IMR-90 (cell line): ENCODE results near the gene FHIP1A. TPM values are rescaled to one million over a fixed set of nuclear protein-coding genes. Genes with fewer than 3 reads are reported as not detected.

Source experiments
- ATAC-seq: fragments of 200-7000 bp; cut with Tn5 transposase; 2 replicates; pipeline ENCODE4 v1.9.1; 2020; ENCODE audit warnings: low read depth, mild to moderate bottlenecking, moderate library complexity
- BruUV-seq: library from RNA; stranded (reverse); fragments of 400-500 nt; replicated peaks from 2 replicates; lab custom pipeline; 2021; lab: Mats Ljungman, UMichigan
- CTCF ChIA-PET: fragments of 300-600 bp; formaldehyde crosslinking; extraction: SDS; loops from one replicate; lab custom pipeline; 2021; ENCODE audit warnings: antibody characterized with exemption; lab: Yijun Ruan, JAX
- POLR2A ChIA-PET: fragments of 300-600 bp; sonication (Branson Sonifier 250); formaldehyde crosslinking; loops from one replicate; lab custom pipeline; 2022; ENCODE audit warnings: antibody characterized with exemption; ENCODE audit not compliant: unreplicated experiment; lab: Charles Lee
- DNase-seq: peaks from one replicate; pipeline ENCODE4 v3.0.0; 2013
- H2AFZ ChIP-seq: replicated peaks from 2 replicates; pipeline ENCODE3; 2013; ENCODE audit warnings: low read length, mild to moderate bottlenecking; ENCODE audit not compliant: poor library complexity
- H2AK5ac ChIP-seq: 2 replicates; pipeline ENCODE4 v1.6.1; 2013; ENCODE audit warnings: low read depth, low read length, inconsistent platforms
- H2AK9ac ChIP-seq: replicated peaks from 2 replicates; pipeline ENCODE3; 2013; ENCODE audit warnings: mild to moderate bottlenecking, low read depth, low read length, moderate library complexity; ENCODE audit not compliant: poor library complexity
- H2BK120ac ChIP-seq: 2 replicates; pipeline ENCODE4 v1.6.1; 2013; ENCODE audit warnings: low read depth, low read length, inconsistent platforms
- H2BK15ac ChIP-seq: 3 replicates; pipeline ENCODE4 v1.6.1; 2013; ENCODE audit warnings: low read depth, low read length, inconsistent platforms
- H2BK20ac ChIP-seq: 2 replicates; pipeline ENCODE4 v1.6.1; 2013; ENCODE audit warnings: low read depth, mild to moderate bottlenecking, inconsistent platforms, low read length, moderate library complexity
- H2BK5ac ChIP-seq: 2 replicates; pipeline ENCODE4 v1.6.1; 2013; ENCODE audit warnings: mild to moderate bottlenecking, low read depth, low read length, inconsistent platforms; ENCODE audit not compliant: poor library complexity, severe bottlenecking
- H3K14ac ChIP-seq: replicated peaks from 2 replicates; pipeline ENCODE4 v1.6.1; 2013; ENCODE audit warnings: low read depth, low read length, inconsistent platforms
- H3K18ac ChIP-seq: 2 replicates; pipeline ENCODE4 v1.6.1; 2013; ENCODE audit warnings: low read depth, low read length, control low read depth
- H3K23ac ChIP-seq: 2 replicates; pipeline ENCODE4 v1.6.1; 2013; ENCODE audit warnings: low read depth, low read length, inconsistent platforms
- H3K27ac ChIP-seq: 2 replicates; pipeline ENCODE4 v1.5.1; 2013; ENCODE audit warnings: mild to moderate bottlenecking, control low read depth, low read length; ENCODE audit not compliant: insufficient read depth
- H3K27me3 ChIP-seq: 2 replicates; pipeline ENCODE4 v1.6.1; 2013; ENCODE audit warnings: low read length; ENCODE audit not compliant: control insufficient read depth, insufficient read depth
- H3K36me3 ChIP-seq: 2 replicates; pipeline ENCODE4 v1.6.1; 2013; ENCODE audit warnings: low read length, mixed read lengths; ENCODE audit not compliant: control insufficient read depth, insufficient read depth
- H3K4ac ChIP-seq: 2 replicates; pipeline ENCODE4 v1.6.1; 2013; ENCODE audit warnings: low read depth, low read length, inconsistent platforms
- H3K4me1 ChIP-seq: 2 replicates; pipeline ENCODE4 v1.6.1; 2013; ENCODE audit warnings: low read length, mixed read lengths; ENCODE audit not compliant: control insufficient read depth, insufficient read depth
- H3K4me2 ChIP-seq: 2 replicates; pipeline ENCODE4 v1.6.1; 2013; ENCODE audit warnings: low read depth, mild to moderate bottlenecking, control low read depth, low read length, moderate library complexity
- H3K4me3 ChIP-seq: 2 replicates; pipeline ENCODE4 v1.5.1; 2013; ENCODE audit warnings: low read depth, mild to moderate bottlenecking, control low read depth, low read length, moderate library complexity; ENCODE audit not compliant: insufficient read depth
- H3K56ac ChIP-seq: 2 replicates; pipeline ENCODE4 v1.6.1; 2013; ENCODE audit warnings: low read length, inconsistent platforms; ENCODE audit not compliant: insufficient read depth; ENCODE audit errors: extremely low read depth
- H3K79me1 ChIP-seq, 2 experiments: 2 replicates each; pipeline ENCODE4 v1.6.1; 2013; ENCODE audit warnings: low read length in 2 of 2, inconsistent platforms in 1 of 2, low read depth in 1 of 2
- H3K9ac ChIP-seq: 2 replicates; pipeline ENCODE4 v1.6.1; 2013; ENCODE audit warnings: low read depth, low read length, control low read depth
- H3K9me1 ChIP-seq: 2 replicates; pipeline ENCODE4 v1.6.1; 2013; ENCODE audit warnings: low read length, inconsistent platforms; ENCODE audit not compliant: insufficient read depth
- H3K9me3 ChIP-seq: 2 replicates; pipeline ENCODE4 v1.6.1; 2013; ENCODE audit warnings: low read length; ENCODE audit not compliant: control insufficient read depth, insufficient read depth
- H4K20me1 ChIP-seq: 2 replicates; pipeline ENCODE4 v1.6.1; 2013; ENCODE audit warnings: low read length, inconsistent platforms; ENCODE audit not compliant: insufficient read depth
- H4K5ac ChIP-seq: 2 replicates; pipeline ENCODE4 v1.6.1; 2013; ENCODE audit warnings: mild to moderate bottlenecking, low read depth, low read length, control low read depth
- H4K8ac ChIP-seq, 2 experiments: 2 replicates each; pipeline ENCODE4 v1.6.1; 2013; ENCODE audit warnings: low read depth in 2 of 2, low read length in 2 of 2, control low read depth in 1 of 2, inconsistent platforms in 1 of 2
- H4K91ac ChIP-seq: 2 replicates; pipeline ENCODE4 v1.6.1; 2013; ENCODE audit warnings: low read depth, low read length, inconsistent platforms; ENCODE audit not compliant: insufficient read depth
- BHLHE40 ChIP-seq: fragments of 150-350 bp; IDR thresholded peaks from 2 replicates; pipeline ENCODE4 v1.6.1; 2016; ENCODE audit warnings: mild to moderate bottlenecking, low read depth, low read length
- CEBPB ChIP-seq: IDR thresholded peaks from 2 replicates; pipeline ENCODE4 v1.6.1; 2012; ENCODE audit warnings: low read depth, low read length, improper control_type of control experiment
- CHD1 ChIP-seq: IDR thresholded peaks from 2 replicates; pipeline ENCODE4 v1.6.1; 2012; ENCODE audit warnings: low read depth, low read length, improper control_type of control experiment
- ELK1 ChIP-seq: fragments of 150-350 bp; IDR thresholded peaks from 2 replicates; pipeline ENCODE4 v1.6.1; 2016; ENCODE audit warnings: low read depth, mild to moderate bottlenecking, low read length, moderate library complexity, borderline replicate concordance
- FOS ChIP-seq: fragments of 150-350 bp; IDR thresholded peaks from 2 replicates; pipeline ENCODE4 v1.6.1; 2016; ENCODE audit warnings: low read depth, low read length
- MAFK ChIP-seq: IDR thresholded peaks from 2 replicates; pipeline ENCODE4 v1.6.1; 2012; ENCODE audit warnings: low read depth, low read length, improper control_type of control experiment
- MAZ ChIP-seq: IDR thresholded peaks from 2 replicates; pipeline ENCODE4 v1.6.1; 2012; ENCODE audit warnings: low read depth, mild to moderate bottlenecking, low read length, improper control_type of control experiment, moderate library complexity, borderline replicate concordance
- MXI1 ChIP-seq: IDR thresholded peaks from 2 replicates; pipeline ENCODE4 v1.6.1; 2012; ENCODE audit warnings: low read depth, mild to moderate bottlenecking, low read length, moderate library complexity, borderline replicate concordance
- NFE2L2 ChIP-seq: fragments of 150-350 bp; IDR thresholded peaks from 2 replicates; pipeline ENCODE4 v1.6.1; 2016; ENCODE audit warnings: low read depth, mild to moderate bottlenecking, low read length
- POLR2A ChIP-seq: IDR thresholded peaks from 2 replicates; pipeline ENCODE4 v1.6.1; 2012; ENCODE audit warnings: mild to moderate bottlenecking, low read depth, low read length
- RAD21 ChIP-seq: IDR thresholded peaks from 2 replicates; pipeline ENCODE4 v1.6.1; 2012; ENCODE audit warnings: low read length, improper control_type of control experiment
- RCOR1 ChIP-seq: IDR thresholded peaks from 2 replicates; pipeline ENCODE4 v1.6.1; 2012; ENCODE audit warnings: mild to moderate bottlenecking, low read length, improper control_type of control experiment; ENCODE audit not compliant: insufficient replicate concordance
- RFX5 ChIP-seq: IDR thresholded peaks from 2 replicates; pipeline ENCODE4 v1.8.0; 2012; ENCODE audit warnings: low read depth, mild to moderate bottlenecking, low read length, moderate library complexity
- SMC3 ChIP-seq: fragments of 150-350 bp; IDR thresholded peaks from 2 replicates; pipeline ENCODE4 v1.6.1; 2016; ENCODE audit warnings: low read depth, mild to moderate bottlenecking, antibody characterized with exemption, low read length, moderate library complexity
- USF2 ChIP-seq: fragments of 150-350 bp; IDR thresholded peaks from 2 replicates; pipeline ENCODE4 v1.6.1; 2017; ENCODE audit warnings: mild to moderate bottlenecking, antibody characterized with exemption, low read length, low read depth
- dilution Hi-C: fragments of 300-500 bp; cut with HindIII; formaldehyde crosslinking; loops from one replicate; pipeline ENCODE4 v1.14.3; 2018; ENCODE audit warnings: low sequenced_read_pairs; ENCODE audit not compliant: unreplicated experiment
- in situ Hi-C: fragments of 300-500 bp; cut with MboI; formaldehyde crosslinking; loops from 3 replicates; pipeline ENCODE4 v1.14.3; 2019; ENCODE audit warnings: low sequenced_read_pairs, inconsistent platforms, mixed read lengths
- intact Hi-C: fragments of 100-400 bp; cut with micrococcal nuclease; formaldehyde crosslinking; loops from 2 replicates; pipeline ENCODE4 v1.10.0; 2022
- polyA plus RNA-seq, 3 experiments: library from polyadenylated mRNA; depleted of rRNA; stranded (reverse); fragments of >200 nt; gene quantifications; 2 replicates each; pipeline ENCODE4 v1.2.3, GENCODE V29; 2012; ENCODE audit warnings: low replicate concordance in 1 of 3
- total RNA-seq: library from RNA; depleted of rRNA; stranded (reverse); fragments of >200 nt; gene quantifications from 2 replicates; pipeline ENCODE4 v1.2.3, GENCODE V29; 2012
- TF ChIP-seq, protein P1 (sequence below): conservative IDR thresholded peaks from 2 replicates; pipeline ENCODE4 v1.5.1; 2012; ENCODE audit warnings: mild to moderate bottlenecking, low read depth, low read length, improper control_type of control experiment

Gene FHIP1A
- total and polyA plus RNA-seq, 2 of the 4 experiments (the other 2 are of a cell fraction): 0.02 to 0.18 TPM

GRCh38 chr4:151431728-151432127 is 22.8 kb downstream of the FHIP1A start:
- Histone ChIP-seq H3K14ac (no peak overlapping the region), H3K79me1 (no peaks in the 10 kb centered on the region), H2BK120ac (no peak overlapping the region), H4K20me1 (no peaks in the 10 kb centered on the region), H3K27ac (no peak overlapping the region), H3K4me2 (no peak overlapping the region), H3K27me3 (no peaks in the 10 kb centered on the region; the same call in 1 of the 2 replicates), H4K8ac (no peak overlapping the region), H3K18ac (no peak overlapping the region), H3K9me3 (no peaks in the 10 kb centered on the region), H4K91ac (no peak overlapping the region), H2AFZ (no peak overlapping the region), H3K56ac (no peak overlapping the region), H3K9ac (no peak overlapping the region), H3K23ac (no peak overlapping the region), H3K4ac (no peak overlapping the region), H2BK5ac (no peak overlapping the region), H2BK20ac (no peak overlapping the region), H3K4me1 (no peaks in the 10 kb centered on the region; the same call in 1 of the 2 replicates), H2AK9ac (no peak overlapping the region), H3K4me3 (no peak overlapping the region), H2AK5ac (no peak overlapping the region), H3K9me1 (no peaks in the 10 kb centered on the region), H4K5ac (no peak overlapping the region), H3K36me3 (no peaks in the 10 kb centered on the region), H2BK15ac (no peak overlapping the region)
- ATAC-seq (no peak), DNase-seq (no peak)
- dilution Hi-C loops (no loop called here), in situ Hi-C loops (no loop called here), intact Hi-C loops (no loop called here)
- TF ChIP-seq, protein P1, sequence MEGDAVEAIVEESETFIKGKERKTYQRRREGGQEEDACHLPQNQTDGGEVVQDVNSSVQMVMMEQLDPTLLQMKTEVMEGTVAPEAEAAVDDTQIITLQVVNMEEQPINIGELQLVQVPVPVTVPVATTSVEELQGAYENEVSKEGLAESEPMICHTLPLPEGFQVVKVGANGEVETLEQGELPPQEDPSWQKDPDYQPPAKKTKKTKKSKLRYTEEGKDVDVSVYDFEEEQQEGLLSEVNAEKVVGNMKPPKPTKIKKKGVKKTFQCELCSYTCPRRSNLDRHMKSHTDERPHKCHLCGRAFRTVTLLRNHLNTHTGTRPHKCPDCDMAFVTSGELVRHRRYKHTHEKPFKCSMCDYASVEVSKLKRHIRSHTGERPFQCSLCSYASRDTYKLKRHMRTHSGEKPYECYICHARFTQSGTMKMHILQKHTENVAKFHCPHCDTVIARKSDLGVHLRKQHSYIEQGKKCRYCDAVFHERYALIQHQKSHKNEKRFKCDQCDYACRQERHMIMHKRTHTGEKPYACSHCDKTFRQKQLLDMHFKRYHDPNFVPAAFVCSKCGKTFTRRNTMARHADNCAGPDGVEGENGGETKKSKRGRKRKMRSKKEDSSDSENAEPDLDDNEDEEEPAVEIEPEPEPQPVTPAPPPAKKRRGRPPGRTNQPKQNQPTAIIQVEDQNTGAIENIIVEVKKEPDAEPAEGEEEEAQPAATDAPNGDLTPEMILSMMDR: no peak
- TF ChIP-seq FOS (no peak), SMC3 (no peak), MAFK (no peak), CHD1 (no peak), MAZ (no peak), BHLHE40 (no peak), ELK1 (no peak), RCOR1 (no peak), POLR2A (no peak), RAD21 (no peak), RFX5 (no peak), USF2 (no peak), MXI1 (no peak), NFE2L2 (no peak), CEBPB (no peak)
- ChIA-PET POLR2A (no interaction called here), CTCF (no interaction called here)
- BruUV-seq: no TSS peak
